ENCODE results near the gene SYCE1. TPM values are rescaled to one million over a fixed set of nuclear protein-coding genes. Genes with fewer than 3 reads are reported as not detected.
"Not testable (repeated sequence)": the region's sequence is repeated elsewhere in the genome, so short reads cannot be mapped to it uniquely, and the experiment has no call there.

The SYCE1 gene
- total RNA-seq, 2 donors from 2014 or later, result 1.0 to 2.0 TPM

- no peaks in the 10 kb centered on the region for H3K9me3 ChIP-seq
- no peaks in the 10 kb centered on the region for H3K27me3 ChIP-seq
- WGBS, 2 donors, result 7 to 8% methylated on average over 3 of the region's 3 CpGs
- H3K36me3 ChIP-seq (replicated peaks in 1 of 2; ENCODE audit: insufficient read depth in 1 of 2, low read depth in 2 of 2), result no peaks in the 10 kb centered on the region
- TF ChIP-seq POLR2A (IDR thresholded peaks at IDR 0.05) (no peak), CTCF (IDR thresholded peaks at IDR 0.05) (peak; percentile 10 to 61 (median 48))
- no peak overlapping the region for H3K4me3 ChIP-seq
- ATAC-seq, result no peak
- no peak overlapping the region for H3K27ac ChIP-seq
- no peak for DNase-seq
- H3K4me1 ChIP-seq, result no peaks in the 10 kb centered on the region
- intact Hi-C loops (cut with DNase I), result no loop called here
Observed at GRCh38 chr10:133608855-133609254, 43.5 kb upstream of the SYCE1 start.

GRCh38 chr10:133603434-133603833 lies 38.1 kb upstream of the SYCE1 start:
- H3K27me3 ChIP-seq; intact Hi-C loops (cut with DNase I); ATAC-seq: not testable (repeated sequence)

GRCh38 chr10:133600657-133601056 lies 35.3 kb upstream of the SYCE1 start:
- H3K9me3 ChIP-seq, result no peaks in the 10 kb centered on the region
- no peaks in the 10 kb centered on the region for H3K4me1 ChIP-seq
- no peak overlapping the region for H3K4me3 ChIP-seq
- TF ChIP-seq CTCF (IDR thresholded peaks at IDR 0.05) (no peak), POLR2A (IDR thresholded peaks at IDR 0.05) (no peak)
- 66 to 67% methylated on average over 3 of the region's 3 CpGs for WGBS, 2 donors
- H3K36me3 ChIP-seq (replicated peaks in 1 of 2; ENCODE audit: insufficient read depth in 1 of 2, low read depth in 2 of 2), result no peaks in the 10 kb centered on the region
- intact Hi-C loops (cut with DNase I), result no loop called here
- DNase-seq (no peak), ATAC-seq (no peak)
- no peaks in the 10 kb centered on the region for H3K27me3 ChIP-seq
- H3K27ac ChIP-seq, result no peak overlapping the region

More at GRCh38 chr10:133603434-133603833, 38.1 kb upstream of the SYCE1 start:
- not testable (repeated sequence) for H3K27ac ChIP-seq; DNase-seq; H3K36me3 ChIP-seq (replicated peaks in 1 of 2; ENCODE audit: insufficient read depth in 1 of 2, low read depth in 2 of 2); H3K9me3 ChIP-seq; H3K4me3 ChIP-seq; H3K4me1 ChIP-seq
- 52 to 61% methylated on average over 2 of the region's 2 CpGs for WGBS, 2 donors

- intact Hi-C loops (cut with DNase I), result not testable (repeated sequence)
- WGBS, 2 donors, result 58 to 76% methylated on average over 8 of the region's 8 CpGs
Observed at GRCh38 chr10:133599869-133600268, 34.5 kb upstream of the SYCE1 start.

GRCh38 chr10:133592716-133593115 lies 27.3 kb upstream of the SYCE1 start:
- no peaks in the 10 kb centered on the region for H3K9me3 ChIP-seq
- no peak overlapping the region for H3K27ac ChIP-seq
- no peak for TF ChIP-seq POLR2A (IDR thresholded peaks at IDR 0.05)
- TF ChIP-seq CTCF (IDR thresholded peaks at IDR 0.05), result no peak
- ATAC-seq, result no peak
- H3K4me3 ChIP-seq, result no peak overlapping the region
- 64 to 72% methylated on average over 6 of the region's 6 CpGs for WGBS, 2 donors
- H3K27me3 ChIP-seq, result no peaks in the 10 kb centered on the region
- H3K36me3 ChIP-seq (replicated peaks in 1 of 2; ENCODE audit: insufficient read depth in 1 of 2, low read depth in 2 of 2), result no peaks in the 10 kb centered on the region
- intact Hi-C loops (cut with DNase I), result no loop called here
- DNase-seq, result no peak
- no peaks in the 10 kb centered on the region for H3K4me1 ChIP-seq

More at GRCh38 chr10:133599869-133600268, 34.5 kb upstream of the SYCE1 start:
- H3K27me3 ChIP-seq; ATAC-seq; DNase-seq; H3K9me3 ChIP-seq; H3K4me1 ChIP-seq; H3K27ac ChIP-seq; H3K4me3 ChIP-seq; H3K36me3 ChIP-seq (replicated peaks in 1 of 2; ENCODE audit: insufficient read depth in 1 of 2, low read depth in 2 of 2): not testable (repeated sequence)

GRCh38 chr10:133590970-133591359 lies 25.6 kb upstream of the SYCE1 start:
- TF ChIP-seq CTCF (IDR thresholded peaks at IDR 0.05), result no peak
- TF ChIP-seq POLR2A (IDR thresholded peaks at IDR 0.05), result no peak
- intact Hi-C loops (cut with DNase I), result no loop called here
- 60 to 78% methylated on average over 9 to 10 of the region's 10 CpGs for WGBS, 2 donors
- Histone ChIP-seq H3K27me3 (no peaks in the 10 kb centered on the region), H3K4me1 (no peaks in the 10 kb centered on the region), H3K27ac (no peak overlapping the region), H3K4me3 (no peak overlapping the region), H3K36me3 (replicated peaks in 1 of 2; ENCODE audit: insufficient read depth in 1 of 2, low read depth in 2 of 2) (no peaks in the 10 kb centered on the region), H3K9me3 (no peaks in the 10 kb centered on the region)
- no peak for DNase-seq
- no peak for ATAC-seq

All from body of pancreas (tissue), 4 donors.